Chondrocyte (in vitro differentiated cells): Measurements from ENCODE around the gene NXN. TPM values are rescaled to one million over a fixed set of nuclear protein-coding genes. Genes with fewer than 3 reads are reported as not detected.
"Not testable (repeated sequence)": the region's sequence is repeated elsewhere in the genome, so short reads cannot be mapped to it uniquely, and the experiment has no call there.

Source experiments
- DNase-seq: peaks from one replicate; pipeline ENCODE4 v3.0.0; 2021; ENCODE audit warnings: mixed read lengths, low spot score
- H3K27ac Mint-ChIP-seq: one replicate; pipeline ENCODE4 v1.8.0; 2021; ENCODE audit warnings: mild to moderate bottlenecking, moderate library complexity, mixed read lengths; ENCODE audit not compliant: unreplicated experiment
- H3K27me3 Mint-ChIP-seq: 2 replicates; pipeline ENCODE4 v1.8.0; 2021; ENCODE audit warnings: low read depth, mixed read lengths
- H3K36me3 Mint-ChIP-seq: 2 replicates; pipeline ENCODE4 v1.8.0; 2021; ENCODE audit warnings: low read depth, mixed read lengths
- H3K4me1 Mint-ChIP-seq: 2 replicates; pipeline ENCODE4 v1.8.0; 2021; ENCODE audit warnings: low read depth, mild to moderate bottlenecking, mixed read lengths
- H3K4me3 Mint-ChIP-seq: one replicate; pipeline ENCODE4 v1.8.0; 2021; ENCODE audit warnings: mild to moderate bottlenecking, moderate library complexity, mixed read lengths; ENCODE audit not compliant: unreplicated experiment
- H3K9me3 Mint-ChIP-seq: 2 replicates; pipeline ENCODE4 v1.8.0; 2021; ENCODE audit warnings: low read depth, mixed read lengths
- CTCF ChIP-seq: fragments of 200-600 bp; sonication (generic); IDR thresholded peaks from 2 replicates; pipeline ENCODE4 v1.5.0; 2021; ENCODE audit warnings: antibody characterized with exemption, mild to moderate bottlenecking, moderate library complexity
- total RNA-seq: library from RNA; stranded (reverse); gene quantifications from 3 replicates; pipeline ENCODE4 v1.2.1, GENCODE V29; 2021

The NXN gene
- total RNA-seq, 1 donor from 2014 or later = 86.4 TPM

- Mint-ChIP-seq H3K4me3 (peak overlapping the region; percentile 37), H3K27ac (peak overlapping the region; percentile 97), H3K9me3 (no peaks in the 10 kb centered on the region), H3K4me1 (peaks cover 77% of the 10 kb centered on the region), H3K27me3 (no peaks in the 10 kb centered on the region), H3K36me3 (peaks cover 25% of the 10 kb centered on the region)
- DNase-seq = no peak
- TF ChIP-seq CTCF = no peak
These were observed 22.2 kb upstream of the NXN start for GRCh38 chr17:1001640-1002411.

- peak; percentile 49 for TF ChIP-seq CTCF
- H3K4me3 Mint-ChIP-seq = peak overlapping the region; percentile 14
- H3K36me3 Mint-ChIP-seq = peaks cover 25% of the 10 kb centered on the region
These were observed 21.3 kb upstream of the NXN start for GRCh38 chr17:1000597-1001461.

GRCh38 chr17:998111-998510 is 18.5 kb upstream of the NXN start:
- no peak for TF ChIP-seq CTCF
- H3K4me3 Mint-ChIP-seq = peak overlapping the region; percentile 94
- DNase-seq = no peak
- H3K27ac Mint-ChIP-seq = peak overlapping the region; percentile 98
- peaks cover 51% of the 10 kb centered on the region for H3K4me1 Mint-ChIP-seq
- H3K9me3 Mint-ChIP-seq = no peaks in the 10 kb centered on the region
- H3K27me3 Mint-ChIP-seq = no peaks in the 10 kb centered on the region
- peaks cover 16% of the 10 kb centered on the region for H3K36me3 Mint-ChIP-seq

More at GRCh38 chr17:1000597-1001461, 21.3 kb upstream of the NXN start:
- no peak for DNase-seq
- H3K4me1 Mint-ChIP-seq = peaks cover 74% of the 10 kb centered on the region
- H3K27me3 Mint-ChIP-seq = no peaks in the 10 kb centered on the region
- H3K9me3 Mint-ChIP-seq = no peaks in the 10 kb centered on the region
- H3K27ac Mint-ChIP-seq = peak overlapping the region; percentile 97

- Mint-ChIP-seq H3K9me3 (no peaks in the 10 kb centered on the region), H3K27me3 (no peaks in the 10 kb centered on the region), H3K27ac (peak within 1 kb of the TSS; percentile 98), H3K4me3 (peak within 1 kb of the TSS; percentile 94), H3K36me3 (peaks cover 10% of the 10 kb centered on the region), H3K4me1 (peaks cover 37% of the 10 kb centered on the region)
- peak; percentile 90 for TF ChIP-seq CTCF
- no peak for DNase-seq
These were observed 17.2 kb upstream of the NXN start, which contains the start of gene TIMM22 for GRCh38 chr17:996554-997344. TIMM22 (plus strand) TSS chr17:997129; CDS start chr17:997143, 14 bp downstream.

GRCh38 chr17:995324-995723 is 15.7 kb upstream of the NXN start:
- DNase-seq, H3K36me3 Mint-ChIP-seq, H3K4me3 Mint-ChIP-seq, H3K9me3 Mint-ChIP-seq, H3K27me3 Mint-ChIP-seq, H3K27ac Mint-ChIP-seq: not testable (repeated sequence)
- peaks cover 23% of the 10 kb centered on the region for H3K4me1 Mint-ChIP-seq
